HUDEP-2 (cell line): ENCODE measurements around the gene ALG1.
A peak's percentile ranks its signal among the peaks of the same experiment; 100 is the strongest.
"Not testable (repeated sequence)": the region's sequence is repeated elsewhere in the genome, so short reads cannot be mapped to it uniquely, and the experiment has no call there.

ENCODE experiments used
- DNase-seq, 76 experiments: peaks; one replicate each; lab custom pipeline; 2025; ENCODE audit not compliant: unreplicated experiment in 76 of 76; lab: John Stamatoyannopoulos, UW

The ALG1 gene

DNA sequence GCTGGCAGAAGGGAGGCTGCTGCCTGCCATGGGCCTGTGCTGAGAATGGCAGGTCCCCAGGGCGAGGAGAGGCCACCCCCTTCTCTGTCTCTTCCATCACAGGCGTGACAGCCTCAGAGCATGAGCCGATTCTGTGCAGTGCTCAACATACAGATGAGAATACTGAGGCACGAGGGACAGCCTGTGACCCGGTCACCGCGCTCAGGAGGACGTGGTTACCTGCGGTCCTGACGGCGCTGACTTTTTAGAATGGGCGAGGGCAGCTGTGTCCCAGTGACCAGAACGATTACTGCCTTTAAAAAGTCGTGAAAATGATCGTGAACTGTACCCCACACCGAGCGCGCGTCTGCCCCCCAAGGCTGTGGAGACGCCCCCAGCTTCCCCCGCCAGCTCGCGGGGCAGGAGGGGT, 25.4 kb downstream of the ALG1 start:
- peak in 25 of 76 experiments; percentile 5 to 44 (median 21) for DNase-seq

DNA sequence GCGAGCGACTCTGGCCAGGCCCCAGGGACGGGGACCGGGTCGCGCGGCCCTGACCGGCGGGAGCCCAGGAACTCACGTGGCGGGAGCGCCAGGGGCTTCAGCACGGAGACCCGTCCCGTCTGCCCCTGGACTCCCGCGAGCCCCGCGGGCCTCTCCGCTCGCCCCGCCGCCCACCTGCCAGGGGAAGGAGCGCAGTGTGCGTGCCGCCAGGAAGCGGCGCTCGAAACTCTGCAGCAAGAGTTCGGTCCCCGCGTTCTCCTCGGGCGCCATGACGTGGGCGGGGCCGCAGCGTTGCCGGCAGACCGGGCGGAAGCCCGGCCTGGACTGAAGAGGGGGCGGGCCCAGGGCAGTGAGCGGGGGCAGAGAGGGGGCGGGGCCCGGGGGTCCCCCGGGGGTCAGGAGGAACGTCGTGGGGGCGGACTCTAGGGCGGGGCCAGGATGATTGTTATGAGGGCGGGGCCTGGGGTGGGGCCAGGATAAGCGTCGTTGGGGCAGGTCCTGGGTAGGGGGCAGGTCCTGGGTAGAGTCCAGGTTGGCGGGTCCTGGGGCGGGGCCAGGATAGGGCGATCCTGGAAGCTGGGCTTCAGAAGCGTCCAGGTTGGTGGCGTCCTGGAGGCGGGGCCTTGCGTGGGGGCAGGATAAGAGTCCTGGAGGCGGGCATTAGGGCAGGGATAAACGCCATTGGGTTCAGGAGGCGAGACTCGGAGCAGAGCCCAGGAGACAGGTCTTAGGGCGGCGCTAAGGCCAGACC, 26.0 kb downstream of the ALG1 start, which contains the start of gene EEF2KMT:
EEF2KMT (minus strand) TSS at position 326 of the 751 bp plus-strand sequence; CDS start at position 270, 56 bp downstream.
- peak; percentile 38 to 100 (median 98) for DNase-seq

DNA sequence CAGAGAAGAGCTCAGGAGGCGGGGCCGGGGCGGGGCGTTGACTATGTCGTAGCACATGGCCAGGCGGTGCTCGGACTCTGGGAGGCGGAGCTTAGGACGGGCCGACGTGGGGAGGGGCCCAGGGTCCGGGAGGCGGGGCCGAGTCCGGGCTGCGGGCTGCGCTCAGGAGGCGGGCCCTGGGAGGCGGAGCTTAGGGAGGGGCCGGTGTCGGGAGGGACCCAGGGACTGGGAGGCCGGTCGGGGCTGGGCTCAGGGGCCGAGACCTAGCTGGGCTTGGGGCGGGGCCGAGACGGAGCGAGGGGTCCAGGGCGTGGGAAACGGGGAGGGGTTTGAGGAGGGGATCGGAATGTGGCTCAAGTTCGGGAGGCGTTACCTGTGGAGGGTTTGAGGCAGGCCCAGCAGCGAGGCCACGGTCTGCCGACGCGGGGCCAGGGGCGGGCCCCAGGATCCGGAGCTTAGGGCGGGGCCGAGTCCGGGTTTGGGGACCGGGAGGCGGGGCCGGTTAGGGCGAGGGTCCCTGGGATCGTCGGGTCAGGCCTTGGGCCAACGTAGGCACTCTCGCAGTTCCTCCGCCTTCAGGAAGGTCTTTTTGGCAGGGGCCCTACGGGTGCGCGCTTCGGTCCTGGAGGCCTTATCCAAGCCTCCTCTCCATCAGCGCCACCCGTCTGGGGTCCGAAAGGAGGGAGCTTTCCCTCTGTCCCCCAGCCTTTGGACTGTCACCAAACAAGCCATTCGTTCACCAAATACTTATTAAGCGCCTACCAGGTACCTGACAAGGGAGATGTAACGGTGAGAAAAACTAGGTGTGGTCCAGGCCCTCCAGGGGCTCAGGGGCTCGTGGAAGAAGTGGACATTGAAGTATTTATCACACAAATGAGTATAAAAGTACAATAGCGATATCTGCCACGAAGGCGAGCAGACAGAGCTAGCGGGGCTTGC, 26.8 kb downstream of the ALG1 start:
- peak in 39 of 76 experiments; percentile 3 to 74 (median 34) for DNase-seq

DNA sequence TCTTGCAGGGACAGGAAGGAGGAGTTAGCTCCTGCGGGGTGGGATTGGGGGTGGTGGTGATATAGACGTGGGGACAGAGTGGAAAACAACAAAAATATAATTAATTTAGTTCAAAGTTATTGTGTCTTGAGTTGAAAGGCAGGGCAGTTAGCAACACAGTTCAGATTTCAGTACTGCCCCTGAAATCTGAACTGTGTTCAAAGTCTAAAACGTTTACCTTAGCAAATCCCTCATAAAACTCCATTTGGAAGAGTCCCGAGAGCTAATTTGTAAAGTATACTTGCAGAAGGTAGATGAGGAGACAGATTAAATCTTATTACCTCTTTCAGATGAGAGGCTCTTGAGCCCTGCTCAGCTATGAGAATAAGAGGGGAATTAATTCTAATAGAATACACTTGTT, 27.5 kb downstream of the ALG1 start:
- DNase-seq = not testable (repeated sequence)

DNA sequence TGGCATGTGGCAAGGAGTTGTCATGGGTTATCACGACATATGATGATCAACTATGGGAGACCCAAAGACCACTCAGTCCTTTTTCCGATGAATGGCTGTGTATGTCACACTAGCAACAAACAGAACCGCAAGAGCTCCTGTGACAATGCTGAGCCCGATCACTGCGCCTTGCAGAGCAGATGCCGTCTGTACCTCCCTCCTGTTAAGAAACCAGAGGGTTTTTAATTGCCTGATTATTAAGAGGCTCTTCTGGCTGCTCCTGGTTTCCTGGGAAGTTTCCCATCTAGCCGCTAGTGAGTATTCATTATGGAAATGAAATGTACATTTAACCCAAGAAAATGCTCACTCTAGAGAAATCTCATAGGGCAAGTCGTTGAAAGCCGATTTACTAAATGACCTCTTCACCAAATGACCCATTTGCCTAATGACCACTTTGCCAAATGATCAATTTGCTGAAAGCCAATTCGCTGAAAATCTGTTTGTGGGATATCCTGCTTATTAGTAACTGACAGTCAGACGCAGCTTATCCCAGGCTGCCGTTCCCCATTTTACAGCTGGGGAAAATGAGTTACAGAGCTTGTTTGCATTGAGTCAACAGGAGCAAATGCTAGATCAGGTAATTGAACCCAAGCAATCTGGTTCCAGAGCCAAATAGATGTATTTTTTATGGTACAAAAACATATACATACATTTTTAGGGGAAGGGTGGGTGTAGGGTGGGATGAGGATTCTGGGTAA, 31.8 kb downstream of the ALG1 start:
- DNase-seq = not testable (repeated sequence)

DNA sequence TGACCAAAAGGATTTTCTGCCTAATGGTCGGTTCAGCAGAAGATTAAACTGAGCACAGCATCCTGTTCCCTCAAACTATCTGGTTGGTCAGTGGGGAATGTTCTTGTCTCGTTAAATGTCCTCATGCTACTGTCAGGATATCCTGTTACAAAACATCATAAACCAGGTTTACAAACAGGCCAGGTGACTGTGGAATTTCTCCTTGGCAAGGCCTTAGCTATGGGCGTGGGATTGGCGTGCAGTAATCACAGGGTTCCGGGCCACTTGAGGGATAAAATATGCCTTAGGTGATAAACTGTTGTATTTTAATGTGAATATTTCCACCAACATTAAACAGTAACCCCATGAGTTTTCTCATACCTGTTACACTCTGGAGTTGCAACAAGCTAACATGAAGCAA, 33.4 kb downstream of the ALG1 start:
- not testable (repeated sequence) for DNase-seq

DNA sequence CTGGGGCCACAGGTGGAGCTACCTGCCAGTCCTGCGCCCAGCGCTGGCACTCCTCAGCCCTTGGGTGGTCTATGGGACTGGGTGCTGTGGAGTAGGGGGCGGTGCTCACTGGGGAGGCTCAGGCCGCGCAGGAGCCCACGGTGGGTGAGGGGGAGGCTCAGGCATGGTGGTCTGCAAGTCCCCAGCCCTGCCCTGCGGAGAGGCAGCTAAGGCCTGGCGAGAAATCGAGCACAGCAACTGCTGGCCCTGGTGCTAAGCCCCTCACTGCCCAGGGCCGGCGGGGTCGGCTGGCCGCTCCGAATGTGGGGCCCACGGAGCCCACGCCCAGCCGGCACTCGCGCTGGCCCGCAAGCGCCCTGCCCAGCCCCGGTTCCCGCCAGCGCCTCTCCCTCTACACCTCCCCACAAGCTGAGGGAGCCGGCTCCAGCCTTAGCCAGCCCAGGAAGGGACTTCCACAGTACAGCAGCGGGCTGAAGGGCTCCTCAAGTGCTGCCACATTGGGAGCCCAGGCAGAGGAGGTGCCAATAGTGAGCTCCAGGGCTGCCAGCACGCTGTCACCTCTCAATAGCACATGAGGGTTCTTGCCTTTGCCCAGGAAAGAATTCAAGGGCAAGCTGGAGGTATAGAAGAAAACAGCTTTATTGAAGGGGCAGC, 37.0 kb downstream of the ALG1 start:
- DNase-seq = no peak

DNA sequence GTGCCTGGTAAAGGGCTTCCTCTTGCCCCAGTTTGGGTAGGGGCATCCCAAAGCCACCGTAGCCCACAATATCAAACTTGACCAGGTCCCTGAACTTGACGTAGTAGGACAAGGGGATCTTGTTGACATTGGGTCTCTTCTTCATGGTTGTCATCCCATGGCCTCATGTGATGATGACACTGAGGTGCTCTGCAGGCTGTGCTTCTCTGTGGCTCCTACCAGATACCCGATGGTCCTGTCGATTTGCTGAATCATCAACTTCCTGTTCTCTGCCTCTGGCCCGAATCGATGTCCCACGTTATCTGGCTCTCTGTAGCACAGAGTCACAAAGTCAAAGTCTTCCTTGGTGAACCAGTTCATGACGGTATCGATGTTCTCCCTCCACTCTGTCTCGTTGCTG, 39.3 kb downstream of the ALG1 start:
- DNase-seq = peak in 10 of 76 experiments; percentile 2 to 33 (median 8)

DNA sequence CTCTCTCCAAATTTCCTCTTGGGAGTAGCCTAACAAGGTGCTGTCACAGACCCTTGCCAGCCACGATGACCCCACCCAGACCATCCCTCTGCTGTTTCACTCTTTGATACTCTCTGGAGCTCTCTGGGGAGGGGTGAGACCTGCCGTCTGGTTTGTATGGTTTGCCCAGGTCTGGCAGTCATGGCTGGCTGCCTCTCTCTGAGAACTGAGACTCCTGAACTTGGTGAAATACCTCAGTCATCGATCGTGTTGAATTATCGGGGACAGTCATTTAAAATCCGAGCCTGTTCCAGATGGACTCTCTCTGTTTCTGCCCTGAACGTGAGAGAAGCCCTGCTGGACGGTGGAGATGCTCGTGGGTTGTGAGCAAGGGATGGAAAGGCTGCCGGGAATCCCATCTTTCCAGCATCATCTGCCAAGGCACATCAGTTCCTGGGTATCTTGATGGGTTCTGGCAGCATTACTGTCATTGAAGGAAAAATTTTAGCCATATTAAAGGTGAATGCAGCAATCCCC, 45.2 kb downstream of the ALG1 start:
- DNase-seq = not testable (repeated sequence)

DNA sequence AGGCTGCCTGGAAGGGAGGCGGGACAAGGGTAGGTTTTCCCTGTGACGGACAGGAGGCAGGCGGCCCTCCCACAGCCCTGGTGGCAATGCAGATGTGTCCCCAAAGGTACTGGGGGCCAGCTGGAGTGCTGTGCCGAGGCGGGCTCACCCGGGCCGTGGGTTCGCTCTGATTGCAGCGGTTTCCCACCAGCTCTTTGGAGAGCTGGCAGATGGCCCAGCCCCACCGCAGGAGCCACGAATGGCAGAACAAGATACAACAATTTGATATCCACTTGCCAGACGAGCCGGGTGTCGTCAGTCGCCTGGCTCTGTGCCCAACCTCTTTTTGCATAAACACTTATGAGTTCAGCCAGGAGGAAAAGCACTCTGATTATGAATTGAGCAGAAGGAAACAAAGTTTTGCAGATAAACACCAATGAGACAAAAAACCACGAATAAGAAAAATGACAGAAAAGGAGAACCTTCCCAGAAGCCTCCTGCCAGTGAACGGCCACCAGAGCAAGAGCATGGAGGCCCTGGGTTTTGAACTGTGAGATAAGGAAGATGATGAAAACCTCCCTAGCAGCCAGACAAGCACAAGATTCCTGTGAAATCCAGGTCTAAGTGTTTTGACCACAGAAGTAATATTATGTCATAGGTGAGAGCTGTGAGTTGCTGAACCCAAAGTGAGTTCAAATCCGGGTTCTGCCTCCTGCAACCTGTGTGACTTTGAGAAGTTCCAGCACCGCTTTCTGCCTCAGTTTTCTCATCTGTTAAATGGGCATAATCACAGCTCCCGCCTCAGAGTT, 45.9 kb downstream of the ALG1 start:
- DNase-seq = peak in 73 of 76 experiments; percentile 6 to 87 (median 70)

DNA sequence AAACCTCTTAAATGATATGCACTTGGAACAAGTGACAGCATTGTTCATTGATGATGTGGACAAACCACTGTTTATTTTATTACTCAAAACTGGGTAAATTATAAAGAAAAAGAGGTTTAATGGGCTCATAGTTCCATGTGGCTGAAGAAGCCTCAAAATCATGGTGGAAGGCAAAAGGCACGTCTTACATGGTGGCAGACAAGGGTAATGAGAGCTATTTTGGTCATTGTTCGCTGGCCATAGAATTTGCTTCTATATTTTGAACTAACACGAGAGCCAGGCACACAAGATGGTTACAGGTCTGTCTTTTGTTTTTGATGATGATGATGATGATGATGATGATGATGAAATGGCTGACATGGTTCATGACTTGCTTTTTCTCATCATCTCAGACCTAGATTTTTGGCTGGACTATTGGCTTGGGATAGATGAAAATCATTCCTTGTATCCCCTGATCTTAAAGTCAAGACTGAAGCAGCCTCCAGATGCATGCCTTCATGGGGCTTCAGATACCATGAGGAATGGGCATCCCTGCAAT, 59.9 kb downstream of the ALG1 start:
- DNase-seq = not testable (repeated sequence)

DNA sequence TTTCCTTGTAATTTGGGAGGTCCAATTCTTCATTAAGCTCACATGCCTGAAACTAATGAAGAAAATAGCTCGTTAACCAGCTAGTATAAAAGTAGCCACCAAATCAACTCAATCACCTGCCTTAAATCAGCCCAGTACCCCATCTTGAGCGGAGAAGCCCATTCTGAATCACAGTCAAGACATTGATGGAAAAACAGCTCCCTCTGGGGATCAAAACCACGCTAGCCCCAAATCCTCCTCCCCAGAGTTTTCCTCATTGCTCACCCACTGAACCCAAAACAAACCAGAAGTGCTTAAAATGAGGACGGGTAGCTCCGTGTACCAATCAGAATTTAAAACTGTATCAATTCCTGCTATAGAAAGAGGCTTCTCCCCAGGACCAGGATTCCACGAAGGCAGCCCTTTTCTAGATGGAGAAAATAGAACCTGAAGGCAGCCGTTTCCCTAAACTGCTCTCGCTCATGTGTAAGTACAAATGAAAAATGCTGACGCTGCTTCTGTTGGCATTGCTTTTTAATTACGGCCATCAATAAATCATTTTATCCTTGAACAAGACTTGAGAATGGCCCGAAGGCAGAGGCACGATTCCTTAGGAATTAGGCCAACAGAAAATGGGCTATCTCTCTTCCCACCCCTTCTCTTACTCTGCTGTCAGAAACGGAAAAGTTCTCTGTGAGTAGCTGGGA, 61.4 kb downstream of the ALG1 start:
- not testable (repeated sequence) for DNase-seq

DNA sequence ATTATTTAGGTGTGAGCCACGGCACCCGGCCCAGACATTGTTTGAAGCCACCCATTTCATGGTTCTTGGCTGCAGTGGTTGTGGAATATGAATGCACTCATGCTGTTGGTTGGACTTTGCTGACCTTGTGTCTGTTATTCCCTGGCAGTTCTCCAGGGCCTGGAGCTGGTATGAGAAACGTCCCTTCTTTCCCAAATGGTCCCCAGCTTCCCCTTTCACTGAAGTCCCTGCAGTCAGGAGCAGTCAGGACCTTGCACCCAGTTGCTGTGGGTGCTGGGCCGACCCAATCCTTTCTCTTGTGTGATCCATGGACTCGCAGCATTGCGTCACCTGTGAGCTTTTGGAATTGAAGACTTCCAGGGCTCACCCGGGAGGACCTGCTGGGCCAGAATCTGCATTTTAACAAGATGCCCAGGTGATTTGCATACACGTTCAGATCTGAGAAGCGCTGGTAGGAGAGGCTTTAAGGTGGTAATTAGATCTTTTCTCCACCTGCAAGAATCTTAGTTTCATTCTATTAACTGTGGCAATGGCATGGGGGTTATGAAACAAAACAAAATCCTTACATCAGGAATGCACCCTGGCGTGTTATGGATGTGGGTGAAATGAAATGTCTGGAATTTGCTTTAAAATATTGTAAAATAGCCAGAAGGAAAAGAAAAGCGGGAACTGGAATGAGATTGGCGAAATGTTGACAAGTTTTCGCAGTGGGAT, 63.3 kb downstream of the ALG1 start:
- not testable (repeated sequence) for DNase-seq
